GM19463 (cell line): ENCODE results near the gene FANCC.
"Not testable (repeated sequence)": the region's sequence is repeated elsewhere in the genome, so short reads cannot be mapped to it uniquely, and the experiment has no call there.

Experiments
- ATAC-seq: cut with Tn5 transposase; IDR thresholded peaks from one replicate; pipeline ENCODE4 v1.9.1; 2021; ENCODE audit warnings: mild to moderate bottlenecking, moderate library complexity; ENCODE audit not compliant: unreplicated experiment

Gene FANCC

DNA sequence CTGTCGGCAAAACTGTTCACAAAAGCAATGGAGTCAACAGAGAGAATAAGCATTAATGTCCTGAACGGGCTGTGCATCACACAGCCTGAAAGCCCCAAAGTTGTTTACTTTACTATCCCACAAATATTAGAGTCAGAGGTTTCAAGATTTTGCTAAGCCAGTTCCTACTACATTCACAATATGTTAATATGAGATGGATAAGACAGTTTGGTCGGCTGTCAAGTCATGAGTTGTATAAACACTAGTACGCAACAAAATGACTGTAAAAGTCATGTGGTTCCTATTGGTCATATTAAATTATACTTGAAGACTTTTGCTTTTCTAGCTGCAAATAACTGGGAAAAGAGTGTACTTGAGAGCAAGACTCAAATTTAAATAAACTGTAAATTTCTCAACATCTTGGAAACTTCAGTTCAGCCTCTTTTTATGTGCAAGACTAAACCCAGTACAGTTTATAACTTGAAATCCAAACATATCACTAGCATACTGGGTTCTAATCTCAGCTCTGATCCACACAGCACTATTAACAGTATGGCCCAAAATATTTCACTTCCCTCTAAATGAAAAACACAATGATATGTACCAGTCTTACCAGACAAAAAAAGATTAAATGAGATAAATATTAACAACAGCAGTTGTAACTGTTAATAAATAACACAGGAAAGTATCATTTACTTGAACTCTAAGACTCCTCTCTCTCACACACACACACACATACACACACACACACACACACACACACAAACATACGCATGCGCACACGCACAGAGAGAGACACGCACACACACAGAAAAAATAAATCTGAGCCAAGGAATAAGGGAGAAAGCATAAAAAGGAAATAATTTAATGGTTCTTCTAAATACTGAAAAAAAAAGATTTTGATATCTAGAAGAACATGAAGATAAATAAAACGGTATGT lies 33.1 kb downstream of the FANCC start:
- no peak for ATAC-seq

- no peak for ATAC-seq
These were observed 33.8 kb downstream of the FANCC start for GRCh38 chr9:95283673-95284072.

DNA sequence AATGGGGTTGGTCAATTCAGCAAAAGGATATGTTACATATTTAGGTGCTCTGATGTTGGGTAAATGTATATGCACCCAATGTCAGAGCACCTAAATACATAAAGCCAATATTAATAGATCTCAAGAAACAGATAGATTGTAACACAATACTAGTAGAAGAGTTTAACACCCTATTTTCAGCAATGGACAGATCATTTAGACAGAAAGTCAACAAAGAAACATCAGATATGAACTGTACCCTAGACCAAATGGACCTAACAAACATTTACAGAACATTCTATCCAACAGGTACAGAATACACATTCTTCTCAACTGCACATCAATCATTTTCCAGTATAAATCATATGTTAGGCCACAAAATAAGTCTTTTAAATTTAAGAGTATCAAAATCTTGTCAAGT lies 35.2 kb downstream of the FANCC start:
- no peak for ATAC-seq

GRCh38 chr9:95280745-95281144 lies 36.8 kb downstream of the FANCC start:
- no peak for ATAC-seq

DNA sequence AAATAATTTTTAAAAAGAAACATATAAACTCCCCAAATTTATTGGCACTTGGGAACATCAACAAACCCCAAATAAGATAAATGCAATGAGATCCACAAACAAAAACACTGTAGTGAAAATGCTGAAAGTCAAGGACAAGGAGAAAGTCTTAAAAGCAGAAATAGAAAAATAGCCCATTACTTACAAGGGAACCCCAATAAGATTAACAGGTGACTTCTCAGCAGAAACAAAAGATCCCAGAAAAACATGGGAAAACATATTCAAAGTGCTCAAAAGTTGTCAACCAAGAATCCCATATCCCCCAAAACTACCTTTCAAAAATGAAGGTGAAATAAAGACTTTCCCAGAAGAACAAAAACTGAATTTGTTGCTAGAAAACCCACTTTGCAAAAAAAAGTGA lies 40.0 kb downstream of the FANCC start:
- no peak for ATAC-seq

DNA sequence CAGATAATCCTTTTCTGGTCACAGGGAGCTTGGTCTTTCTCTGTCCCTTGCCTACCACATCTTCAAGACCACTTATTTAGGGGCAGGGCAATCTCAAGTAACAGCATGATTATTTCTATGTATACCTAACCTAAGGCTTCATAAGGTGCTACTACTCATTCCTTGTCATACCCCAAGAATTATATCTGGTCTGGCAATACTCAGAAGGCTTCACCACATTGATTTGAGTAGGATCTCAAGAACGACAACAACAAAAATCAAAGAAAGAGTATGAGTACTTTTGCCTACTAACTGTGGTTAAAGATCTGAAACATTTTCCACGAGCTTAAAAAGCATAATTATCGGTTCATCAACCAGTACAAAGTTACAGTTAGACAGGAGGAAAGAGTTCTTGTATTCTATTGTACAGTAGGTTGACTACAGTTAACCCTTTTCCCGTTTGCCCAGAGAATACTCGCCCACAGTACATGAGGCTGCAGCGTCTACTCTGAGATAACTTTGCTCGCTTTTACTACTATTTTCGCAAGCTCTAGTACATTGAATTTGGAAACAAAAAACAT lies 41.0 kb downstream of the FANCC start:
- ATAC-seq: no peak

- ATAC-seq: not testable (repeated sequence)
These were observed 43.3 kb downstream of the FANCC start for GRCh38 chr9:95274160-95274559.

DNA sequence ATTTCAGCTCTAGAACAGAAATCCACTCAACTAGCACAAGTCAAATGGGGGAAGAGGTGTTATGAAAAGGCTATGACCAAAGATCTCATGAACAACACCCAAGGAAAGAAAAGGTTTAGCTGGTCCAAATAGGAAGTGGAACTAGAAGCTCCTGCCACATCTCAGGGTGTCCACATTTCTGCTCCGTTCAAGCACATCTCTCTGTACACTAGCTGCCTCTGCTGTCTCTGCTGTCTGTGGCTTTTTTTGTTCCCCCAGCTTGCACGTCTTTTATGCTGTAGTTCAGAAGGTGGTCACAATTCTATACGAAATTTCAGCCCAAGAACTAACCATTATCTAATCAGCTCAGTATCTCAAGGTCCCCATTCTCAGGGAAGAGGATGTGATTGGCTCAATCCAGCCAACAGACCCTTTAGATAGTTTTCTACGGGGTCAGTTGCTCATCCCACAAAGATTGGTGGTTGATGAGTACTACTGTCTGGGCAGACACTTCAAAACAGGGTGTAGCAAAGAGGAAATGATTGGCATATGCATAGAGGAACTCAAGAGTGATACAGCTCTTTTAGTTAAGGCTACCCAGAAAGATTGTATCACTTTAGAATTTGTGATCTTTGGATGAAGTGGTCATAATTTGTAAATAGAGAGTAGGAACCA lies 44.0 kb downstream of the FANCC start:
- ATAC-seq: no peak

DNA sequence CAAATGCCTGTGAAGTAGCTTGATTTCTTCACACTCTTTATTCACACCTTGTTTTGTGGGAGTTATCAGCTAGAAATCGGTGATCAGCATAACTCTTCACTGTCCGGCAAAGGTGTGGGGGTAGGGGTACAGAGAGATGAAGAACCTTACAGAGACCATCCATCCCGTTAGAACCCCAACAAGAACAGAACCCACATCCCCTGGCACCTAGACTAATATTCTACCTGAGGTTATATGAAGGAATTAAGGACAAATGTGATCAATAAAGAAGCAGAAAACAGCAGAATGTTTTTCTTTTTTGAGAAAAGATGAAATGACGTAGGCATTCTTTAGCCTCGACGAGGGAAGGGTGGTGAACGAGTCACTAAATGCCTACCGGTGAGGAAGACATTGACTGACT lies 44.7 kb downstream of the FANCC start:
- ATAC-seq: no peak

DNA sequence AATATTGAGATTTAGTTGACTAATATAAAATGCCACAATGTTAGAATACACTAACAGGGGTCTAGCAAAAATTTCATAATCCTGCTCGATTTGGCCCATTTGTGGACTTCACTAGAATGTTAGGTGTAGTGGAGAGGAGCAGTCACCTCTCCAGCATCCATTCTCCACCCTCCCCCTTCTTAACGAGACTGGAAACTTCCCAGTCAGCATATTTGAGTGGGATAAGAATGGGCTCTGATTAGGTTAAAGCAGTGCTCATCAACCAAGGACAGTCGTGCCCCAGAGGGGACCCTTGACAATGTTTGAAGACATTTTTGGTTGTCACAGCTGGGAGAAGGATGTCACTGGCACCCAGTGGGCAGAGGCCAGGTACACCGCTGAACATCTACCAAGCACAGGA lies 46.7 kb downstream of the FANCC start:
- no peak for ATAC-seq

GRCh38 chr9:95269803-95270773 lies 47.4 kb downstream of the FANCC start:
- ATAC-seq: not testable (repeated sequence)

DNA sequence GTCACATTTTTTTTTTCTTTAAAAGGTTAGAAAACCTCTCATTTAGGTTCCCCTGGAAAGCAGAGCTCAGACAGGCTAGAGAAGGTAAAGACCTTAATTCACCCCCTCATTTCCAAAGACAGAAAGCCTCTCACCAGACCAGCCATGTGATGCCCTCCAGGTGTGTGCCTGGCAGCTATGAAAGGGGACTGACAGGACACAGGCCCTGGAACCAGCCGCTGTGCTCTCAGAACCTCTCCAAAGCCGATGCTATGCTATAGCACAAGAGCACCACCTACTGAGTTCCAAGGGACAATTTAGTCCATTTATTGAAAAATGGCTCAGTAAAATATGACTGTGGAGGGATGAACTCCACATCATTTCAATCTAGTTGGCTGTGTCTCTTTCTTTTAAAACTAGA lies 48.8 kb downstream of the FANCC start:
- no peak for ATAC-seq

DNA sequence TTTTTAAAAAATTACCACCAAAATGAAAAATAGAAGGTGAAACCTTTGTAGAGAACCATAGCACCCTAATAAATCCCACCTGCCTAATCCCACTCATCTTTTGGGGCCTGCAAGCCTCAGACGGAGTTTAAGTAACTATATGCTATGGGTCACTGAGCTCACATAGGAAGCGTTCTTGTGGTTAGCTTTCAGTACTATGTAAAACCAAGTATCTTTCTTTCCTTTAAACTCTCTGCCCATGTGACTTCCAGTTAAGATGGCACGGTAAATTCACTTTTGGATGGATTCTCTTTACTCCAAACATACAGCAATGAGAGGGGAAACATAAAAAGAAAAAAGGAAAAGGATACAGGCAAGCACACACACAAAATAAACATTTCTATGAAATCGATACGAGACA lies 50.9 kb downstream of the FANCC start:
- peak; percentile 80 for ATAC-seq

GRCh38 chr9:95265960-95266359 lies 51.5 kb downstream of the FANCC start:
- no peak for ATAC-seq

DNA sequence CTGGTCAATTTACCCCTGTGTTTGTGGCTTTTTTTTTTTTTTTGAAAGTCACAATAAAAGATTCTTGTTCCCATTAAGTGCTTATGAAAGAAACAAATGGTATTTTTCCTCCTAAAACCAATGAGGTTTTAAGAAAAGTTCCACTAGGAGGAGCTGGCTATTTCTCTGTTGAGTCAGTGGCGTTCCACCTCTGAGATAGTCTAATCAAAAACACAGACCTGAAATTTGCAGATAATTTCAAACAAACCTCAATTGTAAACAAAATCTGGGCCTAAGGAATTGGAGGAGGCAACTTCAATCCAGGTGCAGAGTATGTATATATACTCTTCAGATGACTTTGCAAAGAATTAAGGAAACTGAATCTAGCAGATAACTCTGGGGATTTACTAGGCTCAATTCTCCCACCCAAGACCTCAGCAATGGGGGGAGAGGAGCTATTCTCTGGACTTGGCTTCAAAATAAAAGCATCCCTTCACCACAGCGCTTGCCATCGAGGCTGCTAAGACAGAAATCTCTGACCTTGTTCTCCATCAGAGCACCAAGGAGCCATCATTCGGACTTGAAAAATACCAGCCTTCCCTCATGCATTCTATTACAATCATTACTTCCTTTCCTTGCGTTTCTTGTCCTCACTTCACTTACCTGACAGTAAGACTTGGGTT lies 52.4 kb downstream of the FANCC start:
- no peak for ATAC-seq

- no peak for ATAC-seq
These were observed 55.6 kb downstream of the FANCC start for GRCh38 chr9:95261890-95262289.

DNA sequence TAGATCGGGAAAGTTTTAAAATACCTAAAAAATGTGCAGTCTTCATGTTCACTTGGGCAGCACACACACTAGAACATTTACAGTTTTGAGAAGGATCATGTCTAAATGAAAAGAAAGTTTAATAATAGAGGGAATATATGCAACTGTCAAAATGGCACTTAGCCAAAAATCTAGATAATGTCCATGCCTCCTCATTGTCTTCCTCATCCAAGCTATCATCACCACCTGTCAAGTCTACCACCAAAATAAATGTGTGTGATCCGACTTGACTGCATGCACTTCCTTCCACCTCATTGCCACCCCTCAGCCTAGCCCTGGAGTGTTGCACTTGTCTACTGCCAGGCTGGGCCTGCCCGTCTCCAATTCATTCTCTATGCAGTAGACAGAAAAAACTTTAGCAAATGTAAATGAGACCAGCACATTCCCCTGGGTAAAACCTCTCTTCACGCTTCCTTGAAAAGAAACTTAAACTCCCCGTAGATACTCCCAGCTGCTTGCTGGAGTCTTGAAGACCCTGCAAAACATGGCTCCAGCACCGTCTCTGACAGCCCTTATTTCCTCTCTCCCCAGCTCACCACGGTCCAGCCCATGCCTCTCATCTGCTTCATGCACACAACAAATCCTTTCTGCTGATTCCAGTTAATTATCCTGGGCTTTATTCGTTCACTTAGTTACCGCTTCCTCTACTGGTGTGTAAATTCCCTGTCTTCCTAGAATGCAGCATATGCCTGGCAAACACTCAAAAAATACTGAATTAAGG lies 66.9 kb downstream of the FANCC start:
- ATAC-seq: no peak

GRCh38 chr9:95249986-95250385 lies 67.5 kb downstream of the FANCC start:
- no peak for ATAC-seq

GRCh38 chr9:95246547-95246946 lies 71.0 kb downstream of the FANCC start:
- ATAC-seq: no peak

DNA sequence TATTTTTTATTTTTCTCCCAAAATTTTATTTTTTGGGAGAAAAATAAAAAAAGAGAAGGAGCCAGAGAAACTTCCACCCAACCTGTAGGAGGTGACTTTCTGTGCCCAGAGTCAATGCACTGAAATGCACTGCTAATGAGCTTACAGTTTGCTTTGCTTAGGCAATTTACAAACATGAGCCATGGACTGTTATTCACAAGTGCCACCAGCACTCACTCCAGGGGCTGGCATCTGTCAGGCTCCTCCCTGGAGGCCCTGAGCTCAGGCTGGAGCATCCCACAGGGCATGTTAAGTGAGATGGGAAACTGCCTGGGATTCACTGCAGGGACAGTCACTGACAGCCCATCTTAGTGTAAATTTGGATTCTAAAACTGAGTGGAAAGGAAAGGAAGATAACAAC lies 74.9 kb downstream of the FANCC start:
- no peak for ATAC-seq
